Mammary epithelial cell (primary cell): ENCODE measurements around the gene CD274.

ENCODE experiments used
- EZH2 ChIP-seq: IDR thresholded peaks from 2 replicates; pipeline ENCODE4 v1.6.1; 2012; ENCODE audit warnings: low read length, inconsistent platforms, borderline replicate concordance
- TF ChIP-seq, protein P1 (sequence below), 2 donors: IDR thresholded peaks in 1 of 2; conservative IDR thresholded peaks in 1 of 2; 2 replicates each; pipeline ENCODE4 v1.5.1; 2011 to 2012; ENCODE audit warnings: inconsistent platforms in 2 of 2, low read length in 2 of 2, mild to moderate bottlenecking in 2 of 2, control low read depth in 1 of 2, low read depth in 1 of 2; ENCODE audit not compliant: insufficient read depth in 1 of 2; ENCODE audit errors: extremely low read depth in 1 of 2

DNA sequence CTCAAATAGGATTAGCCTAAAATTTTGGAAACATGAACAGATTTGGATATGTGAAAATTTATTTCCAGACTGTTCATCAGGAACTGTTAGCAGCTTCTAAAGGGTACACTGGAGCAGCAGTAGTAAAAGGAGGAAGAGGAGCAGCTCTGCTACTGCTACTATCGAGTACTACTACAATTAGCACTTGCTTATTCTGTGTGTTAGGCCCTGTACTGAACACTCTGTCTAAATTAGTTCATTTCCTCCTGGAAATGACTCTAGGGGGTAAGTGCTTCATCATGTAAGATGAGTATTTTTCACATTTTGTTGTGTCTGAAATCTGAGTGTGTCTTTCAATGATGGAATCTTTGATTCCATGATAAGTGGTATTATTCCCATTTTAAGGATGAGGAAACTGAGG is 9.8 kb downstream of the CD274 start:
- TF ChIP-seq, protein P1, sequence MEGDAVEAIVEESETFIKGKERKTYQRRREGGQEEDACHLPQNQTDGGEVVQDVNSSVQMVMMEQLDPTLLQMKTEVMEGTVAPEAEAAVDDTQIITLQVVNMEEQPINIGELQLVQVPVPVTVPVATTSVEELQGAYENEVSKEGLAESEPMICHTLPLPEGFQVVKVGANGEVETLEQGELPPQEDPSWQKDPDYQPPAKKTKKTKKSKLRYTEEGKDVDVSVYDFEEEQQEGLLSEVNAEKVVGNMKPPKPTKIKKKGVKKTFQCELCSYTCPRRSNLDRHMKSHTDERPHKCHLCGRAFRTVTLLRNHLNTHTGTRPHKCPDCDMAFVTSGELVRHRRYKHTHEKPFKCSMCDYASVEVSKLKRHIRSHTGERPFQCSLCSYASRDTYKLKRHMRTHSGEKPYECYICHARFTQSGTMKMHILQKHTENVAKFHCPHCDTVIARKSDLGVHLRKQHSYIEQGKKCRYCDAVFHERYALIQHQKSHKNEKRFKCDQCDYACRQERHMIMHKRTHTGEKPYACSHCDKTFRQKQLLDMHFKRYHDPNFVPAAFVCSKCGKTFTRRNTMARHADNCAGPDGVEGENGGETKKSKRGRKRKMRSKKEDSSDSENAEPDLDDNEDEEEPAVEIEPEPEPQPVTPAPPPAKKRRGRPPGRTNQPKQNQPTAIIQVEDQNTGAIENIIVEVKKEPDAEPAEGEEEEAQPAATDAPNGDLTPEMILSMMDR (conservative IDR thresholded peaks at IDR 0.05 in 1 of 2, IDR thresholded peaks at IDR 0.05 in 1 of 2; ENCODE audit: extremely low read depth in 1 of 2, insufficient read depth in 1 of 2, low read depth in 1 of 2, low read length in 2 of 2): no peak
- TF ChIP-seq EZH2: no peak
